Breast epithelium (tissue), 3 donors: Measurements from ENCODE around the gene ADCY6.

Experiments used
- CTCF ChIP-seq, 3 donors: fragments of 450-650 bp; IDR thresholded peaks; one replicate each; pipeline ENCODE4 v1.5.1; 2016 to 2017; ENCODE audit warnings: antibody characterized with exemption in 3 of 3, mild to moderate bottlenecking in 3 of 3, moderate library complexity in 3 of 3
- POLR2A ChIP-seq: fragments of 450-650 bp; IDR thresholded peaks from one replicate; pipeline ENCODE4 v1.6.1; 2016; ENCODE audit warnings: antibody characterized with exemption, mild to moderate bottlenecking, moderate library complexity
- POLR2AphosphoS5 ChIP-seq, 3 donors: sonication (generic); formaldehyde crosslinking; IDR thresholded peaks; one replicate each; pipeline ENCODE4 v1.6.1; 2017; ENCODE audit warnings: antibody characterized with exemption in 3 of 3

GRCh38 chr12:48728807-48729206 lies 60.1 kb downstream of the ADCY6 start:
- no peak for TF ChIP-seq CTCF (IDR thresholded peaks at IDR 0.05)
- no peak for TF ChIP-seq POLR2AphosphoS5 (IDR thresholded peaks at IDR 0.05)
- no peak for TF ChIP-seq POLR2A
